ENCODE data around the gene UBAC2.

The UBAC2 gene

GRCh38 chr13:99366075-99366987, 165.7 kb downstream of the UBAC2 start:
- DNase-seq, result no peak

DNA sequence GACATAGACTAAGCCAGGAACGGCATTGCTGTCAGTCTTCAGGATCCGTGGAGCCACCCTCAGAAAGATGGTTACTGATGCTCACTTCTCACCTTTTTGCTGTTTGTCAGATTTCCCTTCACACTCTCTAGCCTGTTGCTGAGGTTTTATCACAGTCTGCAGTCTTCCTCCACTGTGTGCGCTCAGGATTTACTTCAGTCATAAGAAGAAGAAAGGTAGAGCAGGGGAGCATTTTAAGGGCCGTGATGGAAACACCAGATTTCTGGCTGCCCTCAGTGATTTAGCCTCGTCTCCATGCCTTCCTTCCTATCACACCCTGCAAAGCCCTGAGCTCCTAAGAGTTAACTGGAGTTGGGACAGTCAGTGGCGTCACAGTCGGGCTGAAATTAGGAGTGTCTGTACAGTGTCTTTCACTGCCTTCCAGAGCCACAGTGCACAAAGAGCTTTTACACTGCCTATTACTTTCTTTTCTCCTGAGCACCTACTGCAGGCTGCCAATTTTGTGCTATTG, 166.5 kb downstream of the UBAC2 start:
- DNase-seq, result no peak

DNA sequence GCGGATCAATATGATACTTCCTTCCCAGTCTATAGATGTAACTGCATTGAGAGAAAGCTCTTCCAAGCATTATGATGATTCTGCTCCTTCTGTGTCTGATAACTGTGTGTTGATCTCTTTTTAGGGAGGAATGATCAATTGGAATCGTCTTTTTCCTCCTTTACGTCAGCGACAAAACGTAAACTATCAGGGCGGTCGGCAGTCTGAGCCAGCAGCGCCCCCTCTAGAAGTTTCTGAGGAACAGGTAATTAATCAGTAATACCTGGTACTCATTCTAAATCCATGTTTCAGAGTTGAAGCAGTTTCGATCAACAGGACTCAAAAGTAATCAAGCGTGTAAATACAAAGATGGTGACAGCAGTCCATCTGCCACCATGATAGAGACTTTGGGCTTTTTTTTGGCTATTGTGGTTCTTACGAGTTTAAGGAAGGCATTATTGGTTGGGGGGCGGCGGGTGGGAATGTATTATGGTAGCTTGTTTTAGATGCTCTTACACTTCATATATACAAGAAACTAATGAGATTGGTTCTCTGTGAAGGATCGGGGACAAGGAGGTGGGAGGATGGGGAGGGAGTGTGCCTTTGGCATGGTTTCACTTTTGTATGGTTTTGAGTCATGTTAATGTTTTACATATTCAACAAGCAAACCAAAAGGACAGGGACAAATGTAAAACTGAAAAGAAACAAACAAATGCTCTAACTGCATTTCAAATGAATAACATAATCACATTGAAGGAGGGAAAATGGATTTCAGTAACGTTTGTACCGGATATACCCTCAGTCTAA, 167.2 kb downstream of the UBAC2 start:
- DNase-seq, result no peak

DNA sequence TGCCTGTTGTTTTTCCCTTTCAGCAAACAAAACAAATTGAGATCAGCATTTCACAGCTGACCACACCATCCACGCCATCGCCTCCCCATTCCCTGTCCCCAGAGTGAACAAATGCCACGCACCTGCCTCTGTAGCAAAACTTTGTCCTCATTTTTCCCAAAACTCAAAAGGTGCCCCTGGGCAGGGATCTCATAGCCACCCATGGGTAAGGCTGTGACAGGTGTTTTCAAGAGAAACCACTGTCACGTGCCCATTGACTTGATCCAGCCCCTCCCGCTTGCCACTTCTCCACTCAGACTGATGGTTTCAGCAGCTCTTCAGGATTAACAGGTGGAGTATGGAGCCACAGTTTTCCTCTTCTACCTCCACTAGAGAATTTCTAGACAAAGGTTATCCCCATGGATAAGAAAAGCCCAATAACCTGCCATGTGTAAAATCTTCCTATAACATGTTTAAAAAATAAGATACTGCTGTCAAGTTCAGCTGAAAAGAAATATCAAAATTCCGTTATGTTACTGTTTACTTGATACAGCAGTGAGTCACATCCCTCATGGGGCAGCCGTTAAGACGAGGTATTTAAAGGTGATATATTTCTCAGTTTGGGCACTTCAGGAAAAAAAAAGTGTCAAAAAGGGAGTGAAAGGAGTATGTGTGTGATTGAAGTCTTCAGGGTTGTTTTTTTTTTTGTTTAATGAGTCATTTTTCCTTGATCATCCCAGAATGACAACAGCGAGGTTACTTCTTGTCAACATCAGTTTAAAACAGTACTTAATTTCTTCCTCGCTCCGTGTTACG, 170.0 kb downstream of the UBAC2 start:
- DNase-seq, result no peak

GRCh38 chr13:99371956-99372355, 171.3 kb downstream of the UBAC2 start:
- DNase-seq, result peak; percentile 76

GRCh38 chr13:99373436-99373835, 172.8 kb downstream of the UBAC2 start:
- no peak for DNase-seq

GRCh38 chr13:99374169-99374991, 173.7 kb downstream of the UBAC2 start:
- DNase-seq, result peak; percentile 70

DNA sequence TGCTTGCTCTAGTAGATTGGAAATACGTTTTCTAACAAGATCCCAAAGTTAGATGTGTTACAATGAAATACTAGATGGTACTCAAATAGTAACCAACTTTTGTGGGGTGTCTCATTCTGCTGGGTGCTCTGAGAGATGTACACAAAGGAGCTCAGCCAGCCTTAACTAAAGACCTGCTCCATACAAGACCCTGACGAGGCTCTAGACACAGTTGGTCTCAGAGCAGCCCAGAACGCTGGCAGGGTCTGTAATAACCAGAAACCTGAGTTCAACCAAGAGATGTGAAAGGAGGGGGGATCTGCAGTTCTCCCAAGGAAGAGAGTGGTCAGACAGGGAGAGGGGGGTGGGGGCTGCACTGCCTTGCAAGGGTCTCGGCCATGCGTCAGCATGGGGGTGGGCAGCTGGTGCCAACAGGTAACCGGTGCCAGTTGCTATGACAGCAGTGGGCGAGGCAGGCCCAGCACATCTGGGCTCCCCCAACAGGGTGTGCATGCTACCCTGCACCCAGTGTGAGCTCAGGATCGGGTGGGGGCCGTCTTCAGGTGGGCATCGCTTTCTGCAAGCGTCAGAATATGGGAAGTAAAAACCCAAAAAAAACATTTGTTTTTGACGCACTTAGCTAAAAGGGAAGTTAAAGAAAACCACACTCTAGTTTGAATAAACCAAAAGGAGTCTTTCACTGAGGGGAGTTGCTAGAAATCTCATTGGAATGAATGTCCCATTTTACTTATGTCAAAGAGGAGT, 174.5 kb downstream of the UBAC2 start:
- DNase-seq, result peak; percentile 96

DNA sequence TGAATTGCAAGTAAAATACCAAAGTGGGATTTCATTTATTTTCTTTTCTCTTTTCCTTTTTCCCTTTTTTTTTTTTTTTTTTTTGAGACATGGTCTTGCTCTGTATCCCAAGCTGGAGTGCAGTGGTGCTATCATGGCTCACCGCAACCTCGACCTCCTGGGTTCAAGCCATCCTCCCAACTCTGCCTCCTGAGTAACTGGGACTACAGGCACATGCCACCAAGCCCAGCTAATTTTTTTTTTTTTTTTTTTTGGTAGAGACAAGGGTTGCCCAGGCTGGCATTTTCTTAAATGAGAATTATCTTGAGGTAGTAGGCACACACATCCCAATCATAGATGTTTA, 175.1 kb downstream of the UBAC2 start:
- no peak for DNase-seq

DNA sequence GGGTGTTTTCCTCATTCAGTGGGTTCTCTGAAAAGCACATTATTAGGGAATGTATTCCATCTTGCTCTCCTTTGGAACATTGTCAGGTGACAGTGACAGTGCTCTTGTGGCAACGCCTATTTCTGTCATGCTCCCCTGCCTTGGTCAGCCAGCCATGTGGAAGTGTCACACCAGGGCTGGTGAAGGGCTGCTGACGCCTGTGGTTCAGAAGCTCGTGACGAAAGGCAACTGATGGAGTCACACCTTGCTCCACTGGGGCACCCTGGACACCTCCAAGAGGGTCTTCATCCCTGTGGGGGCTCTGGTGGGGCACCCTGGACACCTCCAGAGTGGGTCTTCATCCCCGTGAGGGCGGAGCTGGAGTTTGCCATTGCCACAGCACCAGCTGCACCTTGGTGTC, 175.5 kb downstream of the UBAC2 start:
- DNase-seq, result peak; percentile 88

DNA sequence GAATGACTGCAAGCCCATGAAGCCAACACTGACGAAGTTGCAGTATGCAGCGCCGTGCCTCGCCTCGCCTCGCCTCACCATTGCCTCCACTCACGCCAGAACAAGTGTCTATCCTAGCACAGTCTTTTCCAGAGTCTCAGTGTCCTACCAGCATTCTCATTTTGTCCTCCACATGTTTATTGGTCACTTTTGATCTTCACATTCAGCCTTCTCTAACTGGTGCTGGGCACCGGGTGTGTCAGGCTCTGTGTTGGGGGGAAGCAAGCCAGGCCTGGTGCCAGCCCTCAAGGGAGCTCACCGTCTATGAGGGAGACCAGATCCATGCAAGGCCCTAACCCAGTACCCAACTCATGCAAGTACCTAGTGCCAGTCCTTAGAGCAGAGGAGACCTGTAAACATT, 176.3 kb downstream of the UBAC2 start:
- no peak for DNase-seq

DNA sequence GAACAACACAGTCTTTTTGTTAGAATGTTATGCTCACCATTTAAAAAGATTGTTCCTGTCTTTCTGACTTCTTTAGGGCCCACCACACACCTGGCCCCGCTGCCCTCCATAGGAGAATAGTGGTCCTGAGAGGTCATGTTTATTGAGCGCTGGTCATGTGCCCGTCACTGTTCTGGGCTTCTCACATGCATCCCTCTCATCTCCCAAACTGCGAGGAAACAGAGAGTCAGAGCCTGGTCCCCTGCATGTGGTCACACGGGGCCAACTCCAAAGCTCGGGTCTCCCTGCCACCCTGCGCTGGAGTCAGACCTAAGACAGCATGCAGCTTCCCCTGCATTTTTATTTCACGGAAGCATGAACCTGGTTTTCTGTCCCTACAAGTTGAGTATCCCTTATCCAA, 177.0 kb downstream of the UBAC2 start:
- DNase-seq, result no peak

DNA sequence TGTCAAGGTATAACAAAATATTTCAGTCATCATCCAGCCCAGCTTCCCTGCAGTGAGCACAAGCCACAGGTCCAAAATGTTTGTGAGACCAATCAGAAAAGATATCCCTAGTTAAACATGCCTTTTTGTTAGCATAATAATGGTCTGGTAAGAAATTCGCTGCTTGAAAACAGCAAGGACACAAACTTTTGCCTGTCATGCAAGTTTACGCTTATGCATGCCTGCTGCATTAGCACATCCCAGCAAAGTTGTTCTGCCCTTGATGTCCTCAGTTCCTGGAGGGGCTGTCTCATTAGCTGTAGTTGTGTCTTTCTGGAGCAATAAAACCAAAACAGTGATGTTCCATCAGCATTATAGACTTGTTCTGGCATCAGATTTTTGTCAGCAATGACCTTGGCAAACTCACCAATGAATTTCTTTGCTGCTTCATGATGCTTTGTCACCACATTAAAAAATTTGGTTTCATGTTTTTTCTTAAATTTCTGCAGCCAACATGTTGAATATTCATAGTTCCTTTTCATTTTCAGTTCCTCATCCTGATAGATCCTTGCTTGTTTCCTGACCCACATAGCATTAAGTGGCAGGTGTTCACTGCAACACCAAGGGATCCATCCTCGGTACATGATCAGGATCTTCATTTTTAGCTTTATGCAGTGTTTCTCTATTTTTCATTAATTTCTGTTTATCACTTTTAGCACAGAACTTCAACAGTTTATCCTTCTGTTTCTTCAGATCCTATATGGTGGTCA, 178.5 kb downstream of the UBAC2 start:
- DNase-seq, result no peak

GRCh38 chr13:99379856-99380801, 179.5 kb downstream of the UBAC2 start:
- no peak for DNase-seq

GRCh38 chr13:99380921-99381645, 180.4 kb downstream of the UBAC2 start:
- peak; percentile 33 for DNase-seq

GRCh38 chr13:99381766-99382165, 181.1 kb downstream of the UBAC2 start:
- DNase-seq, result no peak

DNA sequence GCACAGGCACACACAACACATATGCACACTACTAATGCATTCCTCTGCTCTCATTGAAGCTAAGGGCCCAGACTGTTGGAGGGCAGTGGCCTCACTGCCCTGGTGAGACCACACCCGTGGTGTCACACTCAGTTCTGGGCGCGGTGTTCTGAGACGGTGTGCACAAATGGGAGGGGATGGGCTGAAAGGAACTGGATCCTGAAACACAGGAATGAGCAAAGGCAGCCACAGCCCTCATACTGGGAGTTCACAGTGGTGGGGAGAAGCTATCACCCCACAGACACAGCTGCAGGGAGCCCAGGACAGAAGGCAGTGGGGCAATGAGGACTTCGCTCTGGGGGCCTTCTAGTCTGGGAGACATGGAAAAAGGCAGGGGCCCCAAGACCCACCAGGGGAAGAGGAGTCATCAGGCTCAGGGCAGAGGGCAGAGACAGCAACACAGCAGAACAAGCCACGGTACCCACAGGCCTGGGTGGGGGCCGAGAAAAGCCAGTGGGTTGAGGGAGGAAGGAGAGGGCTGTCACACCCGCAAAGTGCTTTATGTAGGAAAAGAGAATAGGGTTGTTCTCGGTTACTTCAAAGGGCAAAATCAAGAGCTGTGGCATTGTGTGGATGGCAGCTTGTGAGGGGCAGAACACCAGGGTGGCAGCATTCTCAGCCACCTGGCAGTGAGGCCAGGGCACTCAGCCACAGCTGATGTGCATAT, 181.9 kb downstream of the UBAC2 start:
- peak; percentile 32 for DNase-seq

GRCh38 chr13:99383511-99383921, 182.9 kb downstream of the UBAC2 start:
- DNase-seq, result no peak
